ENCODE data around the gene SRP9. TPM values are rescaled to one million over a fixed set of nuclear protein-coding genes. Genes with fewer than 3 reads are reported as not detected.

SRP9 gene
- total and polyA plus RNA-seq, 9 donors = 151 to 239 (median 187) TPM

GRCh38 chr1:225735252-225736149 lies 42.1 kb upstream of the SRP9 start:
- no peaks in the 10 kb centered on the region for H3K36me3 ChIP-seq
- WGBS, 3 donors = 36 to 45% (median 42%) methylated on average over 12 of the region's 12 CpGs
- TF ChIP-seq, protein P1, sequence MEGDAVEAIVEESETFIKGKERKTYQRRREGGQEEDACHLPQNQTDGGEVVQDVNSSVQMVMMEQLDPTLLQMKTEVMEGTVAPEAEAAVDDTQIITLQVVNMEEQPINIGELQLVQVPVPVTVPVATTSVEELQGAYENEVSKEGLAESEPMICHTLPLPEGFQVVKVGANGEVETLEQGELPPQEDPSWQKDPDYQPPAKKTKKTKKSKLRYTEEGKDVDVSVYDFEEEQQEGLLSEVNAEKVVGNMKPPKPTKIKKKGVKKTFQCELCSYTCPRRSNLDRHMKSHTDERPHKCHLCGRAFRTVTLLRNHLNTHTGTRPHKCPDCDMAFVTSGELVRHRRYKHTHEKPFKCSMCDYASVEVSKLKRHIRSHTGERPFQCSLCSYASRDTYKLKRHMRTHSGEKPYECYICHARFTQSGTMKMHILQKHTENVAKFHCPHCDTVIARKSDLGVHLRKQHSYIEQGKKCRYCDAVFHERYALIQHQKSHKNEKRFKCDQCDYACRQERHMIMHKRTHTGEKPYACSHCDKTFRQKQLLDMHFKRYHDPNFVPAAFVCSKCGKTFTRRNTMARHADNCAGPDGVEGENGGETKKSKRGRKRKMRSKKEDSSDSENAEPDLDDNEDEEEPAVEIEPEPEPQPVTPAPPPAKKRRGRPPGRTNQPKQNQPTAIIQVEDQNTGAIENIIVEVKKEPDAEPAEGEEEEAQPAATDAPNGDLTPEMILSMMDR (IDR thresholded peaks at IDR 0.05) = no peak
- TF ChIP-seq EP300 (IDR thresholded peaks at IDR 0.05) (no peak), POLR2A (IDR thresholded peaks at IDR 0.05) (no peak)
- no peaks in the 10 kb centered on the region for H3K9me3 ChIP-seq
- intact Hi-C loops (cut with DNase I) = no loop called here
- peak; percentile 63 to 80 (median 66) for DNase-seq
- peak overlapping the region; percentile 26 to 54 for H3K27ac ChIP-seq
- no peak overlapping the region for H3K4me3 ChIP-seq
- no peaks in the 10 kb centered on the region for H3K27me3 ChIP-seq
- H3K4me1 ChIP-seq (ENCODE audit: insufficient read depth) = peaks cover 9% of the 10 kb centered on the region

DNA sequence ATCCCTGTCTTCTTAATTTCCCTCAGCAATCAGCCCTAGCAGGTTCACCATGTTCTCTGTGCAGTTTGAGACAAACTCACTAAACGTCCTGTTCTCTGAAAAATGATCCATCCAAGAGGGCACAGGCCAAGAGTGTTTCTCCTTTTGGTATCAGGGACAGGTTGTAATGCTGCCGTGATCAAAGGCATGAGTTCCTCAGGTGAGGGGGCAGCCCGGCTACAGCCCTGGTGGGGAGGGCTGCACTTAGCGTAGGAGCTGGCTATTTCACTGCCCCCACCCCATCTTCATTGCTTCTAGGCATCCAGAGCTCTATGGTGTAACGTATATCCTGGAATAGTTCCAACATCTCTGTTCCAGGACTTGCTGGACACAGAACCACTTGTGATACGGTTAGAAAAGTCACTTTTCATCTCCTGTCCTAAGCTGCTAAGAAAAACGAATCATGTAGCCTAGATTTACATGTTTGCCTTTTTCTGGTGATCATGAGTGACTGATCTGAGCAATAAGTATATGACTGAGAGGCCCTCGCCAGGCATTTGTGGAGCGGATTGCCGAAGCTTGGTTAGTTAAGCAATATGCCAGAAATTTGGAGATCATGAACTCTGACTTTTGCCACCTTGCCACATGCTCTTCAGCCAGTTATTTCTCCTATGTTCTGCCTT lies 41.1 kb upstream of the SRP9 start:
- H3K4me3 ChIP-seq = no peak overlapping the region
- H3K27ac ChIP-seq = peak overlapping the region in 1 of 2 donors; percentile 54
- peaks cover 9% of the 10 kb centered on the region for H3K4me1 ChIP-seq (ENCODE audit: insufficient read depth)
- no peaks in the 10 kb centered on the region for H3K27me3 ChIP-seq
- no peaks in the 10 kb centered on the region for H3K36me3 ChIP-seq
- intact Hi-C loops (cut with DNase I) = no loop called here
- no peaks in the 10 kb centered on the region for H3K9me3 ChIP-seq
- DNase-seq = no peak
- no peak for TF ChIP-seq POLR2A (IDR thresholded peaks at IDR 0.05)
- TF ChIP-seq EP300 (IDR thresholded peaks at IDR 0.05) = no peak
- TF ChIP-seq, protein P1 (IDR thresholded peaks at IDR 0.05) = no peak
- WGBS, 3 donors = 67 to 75% (median 72%) methylated on average over 10 of the region's 10 CpGs

DNA sequence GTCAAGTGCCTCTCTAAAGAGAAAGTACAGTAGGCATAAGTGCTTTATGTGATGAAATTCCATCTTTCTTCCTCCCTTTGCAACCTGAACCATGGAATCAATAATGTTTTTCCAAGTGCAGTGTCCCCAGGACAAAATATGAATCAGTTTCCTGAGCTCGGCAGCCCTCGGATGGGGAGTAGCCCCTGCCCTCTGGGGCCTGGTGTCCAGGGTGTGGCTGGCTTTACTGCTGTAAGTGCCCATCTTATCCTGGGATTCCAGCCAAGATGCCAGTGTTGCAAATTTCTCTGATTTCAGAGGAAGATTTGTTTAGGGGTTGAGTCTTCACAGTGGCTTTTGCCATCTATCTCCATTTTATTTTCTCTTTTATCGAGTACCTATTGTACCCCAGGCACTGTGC lies 40.5 kb upstream of the SRP9 start:
- Histone ChIP-seq H3K36me3 (no peaks in the 10 kb centered on the region), H3K4me1 (ENCODE audit: insufficient read depth) (peaks cover 9% of the 10 kb centered on the region), H3K4me3 (no peak overlapping the region), H3K27me3 (no peaks in the 10 kb centered on the region), H3K9me3 (no peaks in the 10 kb centered on the region), H3K27ac (no peak overlapping the region)
- intact Hi-C loops (cut with DNase I) = no loop called here
- TF ChIP-seq EP300 (IDR thresholded peaks at IDR 0.05) (no peak), POLR2A (IDR thresholded peaks at IDR 0.05) (no peak)
- TF ChIP-seq, protein P1 (IDR thresholded peaks at IDR 0.05) = no peak
- 78 to 87% (median 82%) methylated on average over 3 of the region's 3 CpGs for WGBS, 3 donors
- DNase-seq = no peak

DNA sequence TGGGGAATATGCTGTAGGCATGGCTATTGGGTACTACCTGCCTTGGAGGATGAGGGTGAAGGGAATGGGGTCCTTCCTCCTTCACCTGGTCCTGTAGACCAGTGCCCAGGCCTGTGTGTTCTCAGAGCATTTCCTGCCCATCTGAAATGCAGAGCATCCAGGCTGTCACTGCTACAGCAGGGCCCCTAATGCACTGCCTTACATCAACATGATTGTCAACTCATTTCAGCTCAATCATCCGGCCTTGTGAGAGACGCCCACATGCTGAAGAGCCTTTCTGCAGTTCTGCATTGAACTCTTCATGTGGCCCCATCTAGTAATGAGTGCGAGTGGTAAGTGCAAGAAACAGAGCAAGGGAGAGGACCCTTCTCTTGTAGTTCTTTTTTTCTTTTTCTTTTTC lies 39.8 kb upstream of the SRP9 start:
- no peak for DNase-seq
- Histone ChIP-seq H3K27me3 (no peaks in the 10 kb centered on the region), H3K27ac (no peak overlapping the region), H3K4me1 (ENCODE audit: insufficient read depth) (peaks cover 9% of the 10 kb centered on the region), H3K9me3 (no peaks in the 10 kb centered on the region), H3K4me3 (no peak overlapping the region), H3K36me3 (no peaks in the 10 kb centered on the region)
- TF ChIP-seq EP300 (IDR thresholded peaks at IDR 0.05) (no peak), POLR2A (IDR thresholded peaks at IDR 0.05) (no peak)
- TF ChIP-seq, protein P1 (IDR thresholded peaks at IDR 0.05) = no peak
- 90 to 98% (median 97%) methylated on average over 3 of the region's 3 CpGs for WGBS, 3 donors
- intact Hi-C loops (cut with DNase I) = no loop called here
